CD4-positive, CD25-positive, alpha-beta regulatory T cell (primary cell): Measurements from ENCODE around the gene FCAMR. TPM values are rescaled to one million over a fixed set of nuclear protein-coding genes. Genes with fewer than 3 reads are reported as not detected.

Experiments
- ATAC-seq, 2 donors: fragments of 150-1000 bp; cut with Tn5 transposase; one replicate each; pipeline ENCODE4 v1.10.0; 2021; ENCODE audit warnings: low read depth in 2 of 2, moderate number of reproducible peaks in 2 of 2, moderate library complexity in 1 of 2
- DNase-seq, 3 donors: peaks; one replicate each; pipeline versions ENCODE4 v3.0.0 to v3.0.0-alpha.2; 2012 to 2022; ENCODE audit warnings: mixed read lengths in 1 of 3
- H3K27ac ChIP-seq: one replicate; pipeline ENCODE4 v1.7.0; 2013; ENCODE audit warnings: mild to moderate bottlenecking, low read length; ENCODE audit not compliant: insufficient read depth, poor library complexity, severe bottlenecking
- H3K27me3 ChIP-seq: one replicate; pipeline ENCODE4 v1.7.0; 2013; ENCODE audit warnings: low read length; ENCODE audit not compliant: control insufficient read depth, insufficient read depth
- H3K36me3 ChIP-seq: one replicate; pipeline ENCODE4 v1.7.0; 2013; ENCODE audit warnings: mild to moderate bottlenecking, low read length, moderate library complexity; ENCODE audit not compliant: control insufficient read depth, insufficient read depth
- H3K4me1 ChIP-seq: 2 replicates; pipeline ENCODE4 v1.7.0; 2013; ENCODE audit warnings: mild to moderate bottlenecking, low read length; ENCODE audit not compliant: insufficient read depth, control insufficient read depth, poor library complexity, severe bottlenecking
- H3K4me3 ChIP-seq: one replicate; pipeline ENCODE4 v1.7.0; 2013; ENCODE audit warnings: low read depth, mild to moderate bottlenecking, low read length, moderate library complexity
- H3K9me3 ChIP-seq, 2 experiments: 1 replicate in 1 of 2; 2 replicates in 1 of 2; pipeline ENCODE4 v1.7.0; 2013; ENCODE audit warnings: low read length in 2 of 2, mild to moderate bottlenecking in 1 of 2, moderate library complexity in 1 of 2; ENCODE audit not compliant: control insufficient read depth in 2 of 2
- H3K27ac Mint-ChIP-seq, 3 donors: one replicate each; pipeline ENCODE4 v1.8.0; 2020 to 2022; ENCODE audit warnings: mild to moderate bottlenecking in 3 of 3, mixed read lengths in 3 of 3, moderate library complexity in 2 of 3
- H3K27me3 Mint-ChIP-seq: one replicate; pipeline ENCODE4 v1.8.0; 2022; ENCODE audit warnings: mild to moderate bottlenecking, mixed read lengths
- H3K36me3 Mint-ChIP-seq: one replicate; pipeline ENCODE4 v1.8.0; 2020; ENCODE audit warnings: mixed read lengths
- H3K4me1 Mint-ChIP-seq, 4 donors: one replicate each; pipeline ENCODE4 v1.8.0; 2020 to 2022; ENCODE audit warnings: mixed read lengths in 4 of 4, mild to moderate bottlenecking in 1 of 4
- H3K4me3 Mint-ChIP-seq, 4 donors: one replicate each; pipeline ENCODE4 v1.8.0; 2020 to 2022; ENCODE audit warnings: mild to moderate bottlenecking in 4 of 4, mixed read lengths in 4 of 4, moderate library complexity in 3 of 4
- H3K9me3 Mint-ChIP-seq, 7 donors: one replicate each; pipeline ENCODE4 v1.8.0; 2020 to 2022; ENCODE audit warnings: mixed read lengths in 7 of 7, mild to moderate bottlenecking in 3 of 7, moderate library complexity in 2 of 7
- polyA plus RNA-seq, 4 donors: library from polyadenylated mRNA; unstranded; fragments of 300-500 nt; fragmentation: Illumina TruSeq; gene quantifications; one replicate each; pipeline ENCODE4 v1.2.3, GENCODE V29; 2021
- total RNA-seq: library from RNA; stranded (reverse); gene quantifications from one replicate; pipeline ENCODE4 v1.2.3, GENCODE V29; 2022

Gene FCAMR
- total and polyA plus RNA-seq, 5 donors from 2014 or later = not detected

- DNase-seq (peak; percentile 32 to 90 (median 80)), ATAC-seq (peak; percentile 19 to 34)
- no peaks in the 10 kb centered on the region for H3K27me3 Mint-ChIP-seq
These were observed 48.4 kb downstream of the FCAMR start, which contains the start of gene FCMR for GRCh38 chr1:206921772-206922265. TSS of gene FCMR (minus strand) at chr1:206921941. CDS start at chr1:206921854, 87 bp downstream.

GRCh38 chr1:206918076-206918475, 52.2 kb downstream of the FCAMR start:
- Mint-ChIP-seq H3K27me3 (no peaks in the 10 kb centered on the region), H3K9me3 (peaks cover 0 to 2% (median 0%) of the 10 kb centered on the region in 7 donors), H3K4me3 (no peak overlapping the region), H3K4me1 (peaks cover 20 to 69% (median 53%) of the 10 kb centered on the region in 4 donors), H3K27ac (peak overlapping the region in 2 of 3 donors; percentile 89 to 99), H3K36me3 (peaks cover 73% of the 10 kb centered on the region)
- no peaks in the 10 kb centered on the region for H3K27me3 ChIP-seq
- peaks cover 61% of the 10 kb centered on the region for H3K36me3 ChIP-seq
- DNase-seq (no peak), ATAC-seq (no peak)
- peak overlapping the region; percentile 98 for H3K4me3 ChIP-seq
- H3K4me1 ChIP-seq = peaks cover 76% of the 10 kb centered on the region
- peak overlapping the region; percentile 67 for H3K27ac ChIP-seq
- H3K9me3 ChIP-seq = no peaks in the 10 kb centered on the region

More at GRCh38 chr1:206921772-206922265, 48.4 kb downstream of the FCAMR start, which contains the start of gene FCMR:
- Histone ChIP-seq H3K27ac (peak within 1 kb of the TSS; percentile 86), H3K36me3 (peaks cover 24% of the 10 kb centered on the region), H3K9me3 (no peaks in the 10 kb centered on the region), H3K4me3 (peak within 1 kb of the TSS; percentile 98), H3K4me1 (peaks cover 71% of the 10 kb centered on the region), H3K27me3 (no peaks in the 10 kb centered on the region)
- Mint-ChIP-seq H3K36me3 (peaks cover 36% of the 10 kb centered on the region), H3K4me3 (no peak within 1 kb of the TSS), H3K4me1 (peaks cover 16 to 35% (median 17%) of the 10 kb centered on the region in 4 donors), H3K27ac (no peak within 1 kb of the TSS), H3K9me3 (peaks cover 0 to 2% (median 0%) of the 10 kb centered on the region in 7 donors)

- peak overlapping the region in 2 of 3 donors; percentile 91 to 99 for H3K27ac Mint-ChIP-seq
- peak overlapping the region; percentile 67 for H3K27ac ChIP-seq
- peaks cover 0 to 2% (median 0%) of the 10 kb centered on the region in 7 donors for H3K9me3 Mint-ChIP-seq
- H3K36me3 Mint-ChIP-seq = peaks cover 91% of the 10 kb centered on the region
- no peaks in the 10 kb centered on the region for H3K27me3 Mint-ChIP-seq
- H3K4me1 Mint-ChIP-seq = peaks cover 29 to 79% (median 71%) of the 10 kb centered on the region in 4 donors
- DNase-seq (no peak), ATAC-seq (no peak)
- peaks cover 83% of the 10 kb centered on the region for H3K4me1 ChIP-seq
- H3K27me3 ChIP-seq = no peaks in the 10 kb centered on the region
- no peaks in the 10 kb centered on the region for H3K9me3 ChIP-seq
- H3K36me3 ChIP-seq = peaks cover 80% of the 10 kb centered on the region
- peak overlapping the region; percentile 98 for H3K4me3 ChIP-seq
- H3K4me3 Mint-ChIP-seq = no peak overlapping the region
These were observed 54.1 kb downstream of the FCAMR start for GRCh38 chr1:206916000-206916709.

GRCh38 chr1:206915030-206915735, 55.1 kb downstream of the FCAMR start:
- Histone ChIP-seq H3K9me3 (no peaks in the 10 kb centered on the region), H3K4me1 (peaks cover 93% of the 10 kb centered on the region), H3K27ac (peak overlapping the region; percentile 67), H3K27me3 (no peaks in the 10 kb centered on the region), H3K4me3 (peak overlapping the region; percentile 98), H3K36me3 (peaks cover 85% of the 10 kb centered on the region)
- DNase-seq (no peak), ATAC-seq (no peak)
- H3K4me1 Mint-ChIP-seq = peaks cover 38 to 81% (median 80%) of the 10 kb centered on the region in 4 donors
- H3K9me3 Mint-ChIP-seq = peaks cover 0 to 1% (median 0%) of the 10 kb centered on the region in 7 donors
- H3K36me3 Mint-ChIP-seq = peaks cover 90% of the 10 kb centered on the region
- no peak overlapping the region for H3K4me3 Mint-ChIP-seq
- H3K27ac Mint-ChIP-seq = peak overlapping the region in 2 of 3 donors; percentile 91 to 99
- no peaks in the 10 kb centered on the region for H3K27me3 Mint-ChIP-seq

- H3K27me3 Mint-ChIP-seq = no peaks in the 10 kb centered on the region
- ATAC-seq = no peak
- Histone ChIP-seq H3K36me3 (peaks cover 84% of the 10 kb centered on the region), H3K4me3 (peak overlapping the region; percentile 98), H3K4me1 (peaks cover 100% of the 10 kb centered on the region), H3K27ac (peak overlapping the region; percentile 67), H3K9me3 (no peaks in the 10 kb centered on the region), H3K27me3 (no peaks in the 10 kb centered on the region)
- peak overlapping the region in 2 of 3 donors; percentile 91 to 97 for H3K27ac Mint-ChIP-seq
- H3K4me1 Mint-ChIP-seq = peaks cover 34 to 89% (median 81%) of the 10 kb centered on the region in 4 donors
- H3K4me3 Mint-ChIP-seq = peak overlapping the region in 1 of 4 donors; percentile 10
- H3K9me3 Mint-ChIP-seq = peaks cover 0 to 1% (median 0%) of the 10 kb centered on the region in 7 donors
- H3K36me3 Mint-ChIP-seq = peaks cover 82% of the 10 kb centered on the region
- no peak for DNase-seq
These were observed 56.3 kb downstream of the FCAMR start for GRCh38 chr1:206913766-206914537.

GRCh38 chr1:206912445-206913095, 57.7 kb downstream of the FCAMR start:
- peak; percentile 48 to 78 (median 69) for DNase-seq
- Mint-ChIP-seq H3K4me3 (peak overlapping the region in 1 of 4 donors; percentile 59), H3K36me3 (peaks cover 80% of the 10 kb centered on the region), H3K9me3 (peaks cover 0 to 1% (median 0%) of the 10 kb centered on the region in 7 donors), H3K27me3 (no peaks in the 10 kb centered on the region), H3K27ac (peak overlapping the region in 2 of 3 donors; percentile 41 to 92), H3K4me1 (peaks cover 34 to 94% (median 83%) of the 10 kb centered on the region in 4 donors)
- no peaks in the 10 kb centered on the region for H3K27me3 ChIP-seq
- H3K9me3 ChIP-seq = no peaks in the 10 kb centered on the region
- H3K4me1 ChIP-seq = peaks cover 100% of the 10 kb centered on the region
- peaks cover 92% of the 10 kb centered on the region for H3K36me3 ChIP-seq
- H3K4me3 ChIP-seq = peak overlapping the region; percentile 98
- peak; percentile 47 to 59 for ATAC-seq
- peak overlapping the region; percentile 59 for H3K27ac ChIP-seq
